Astrocyte of the cerebellum (primary cell): ENCODE results near the gene TMEM129.
A peak's percentile ranks its signal among the peaks of the same experiment; 100 is the strongest.

ENCODE experiments used
- DNase-seq: peaks from one replicate; pipeline ENCODE4 v3.0.0-alpha.2; 2011; ENCODE audit warnings: low read depth
- H3K4me3 ChIP-seq: 2 replicates; pipeline ENCODE4 v1.5.1; 2011; ENCODE audit warnings: mild to moderate bottlenecking, low read depth, low read length, moderate library complexity
- CTCF ChIP-seq: IDR thresholded peaks from 2 replicates; pipeline ENCODE4 v1.5.1; 2012; ENCODE audit warnings: low read length, low read depth, moderate library complexity, mild to moderate bottlenecking; ENCODE audit errors: missing control alignments
- in situ Hi-C: cut with HindIII; loops from 2 replicates; pipeline ENCODE4 v1.10.0; 2017; ENCODE audit warnings: low sequenced_read_pairs

The TMEM129 gene

GRCh38 chr4:1717129-1718094 lies 3.7 kb downstream of the TMEM129 start:
- H3K4me3 ChIP-seq: no peak overlapping the region
- TF ChIP-seq CTCF: no peak
- DNase-seq: no peak
- in situ Hi-C loops: no loop called here

DNA sequence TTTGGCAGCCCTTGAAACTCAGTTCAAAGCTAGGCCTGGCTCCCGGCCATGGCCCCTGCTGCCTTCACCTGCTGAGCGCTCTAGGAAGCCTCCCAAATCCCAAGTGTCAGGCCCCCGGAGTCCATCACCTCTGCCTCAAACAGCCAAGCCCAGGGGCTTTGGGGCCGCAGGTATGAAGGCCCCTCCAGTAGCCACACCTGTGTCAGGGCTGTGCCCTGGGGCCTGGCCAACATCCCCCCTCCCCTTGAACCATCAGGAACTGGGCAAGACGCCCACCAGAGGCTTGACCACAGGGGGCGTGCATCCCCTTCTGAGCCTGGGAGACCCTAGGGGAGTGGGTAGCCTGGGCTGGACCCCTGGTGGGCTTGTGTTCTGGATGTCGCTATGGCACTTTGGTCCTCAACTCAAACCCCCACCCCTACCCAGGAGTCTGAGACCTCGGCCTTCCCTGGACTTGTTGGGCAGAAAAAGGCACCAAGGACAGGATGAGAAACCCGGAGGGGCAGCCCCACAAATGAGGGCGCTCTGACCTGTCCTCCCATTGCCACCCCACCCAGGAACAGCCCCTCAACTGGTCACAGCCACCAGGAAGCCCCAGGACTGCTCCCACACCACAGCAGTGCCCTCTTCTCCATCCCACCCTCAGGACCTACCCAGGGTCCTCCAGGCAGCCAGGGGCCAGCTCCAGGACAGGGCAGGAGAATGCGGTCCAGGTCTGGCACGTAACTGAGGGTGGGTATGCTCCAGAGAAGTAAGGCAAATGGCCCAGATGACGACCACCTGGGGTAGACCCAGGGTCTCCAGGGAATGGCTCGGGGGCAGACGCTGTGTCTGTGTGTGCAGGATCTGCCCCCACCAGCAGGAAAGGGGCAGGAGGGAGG lies 4.8 kb downstream of the TMEM129 start:
- DNase-seq: no peak
- no peak overlapping the region for H3K4me3 ChIP-seq
- no peak for TF ChIP-seq CTCF
- in situ Hi-C loops: no loop called here

GRCh38 chr4:1715002-1715758 lies 5.9 kb downstream of the TMEM129 start:
- no peak for TF ChIP-seq CTCF
- DNase-seq: no peak
- no peak overlapping the region for H3K4me3 ChIP-seq
- in situ Hi-C loops: no loop called here

GRCh38 chr4:1714303-1715001 lies 6.7 kb downstream of the TMEM129 start:
- H3K4me3 ChIP-seq: no peak overlapping the region
- no peak for TF ChIP-seq CTCF
- in situ Hi-C loops: no loop called here
- DNase-seq: no peak

DNA sequence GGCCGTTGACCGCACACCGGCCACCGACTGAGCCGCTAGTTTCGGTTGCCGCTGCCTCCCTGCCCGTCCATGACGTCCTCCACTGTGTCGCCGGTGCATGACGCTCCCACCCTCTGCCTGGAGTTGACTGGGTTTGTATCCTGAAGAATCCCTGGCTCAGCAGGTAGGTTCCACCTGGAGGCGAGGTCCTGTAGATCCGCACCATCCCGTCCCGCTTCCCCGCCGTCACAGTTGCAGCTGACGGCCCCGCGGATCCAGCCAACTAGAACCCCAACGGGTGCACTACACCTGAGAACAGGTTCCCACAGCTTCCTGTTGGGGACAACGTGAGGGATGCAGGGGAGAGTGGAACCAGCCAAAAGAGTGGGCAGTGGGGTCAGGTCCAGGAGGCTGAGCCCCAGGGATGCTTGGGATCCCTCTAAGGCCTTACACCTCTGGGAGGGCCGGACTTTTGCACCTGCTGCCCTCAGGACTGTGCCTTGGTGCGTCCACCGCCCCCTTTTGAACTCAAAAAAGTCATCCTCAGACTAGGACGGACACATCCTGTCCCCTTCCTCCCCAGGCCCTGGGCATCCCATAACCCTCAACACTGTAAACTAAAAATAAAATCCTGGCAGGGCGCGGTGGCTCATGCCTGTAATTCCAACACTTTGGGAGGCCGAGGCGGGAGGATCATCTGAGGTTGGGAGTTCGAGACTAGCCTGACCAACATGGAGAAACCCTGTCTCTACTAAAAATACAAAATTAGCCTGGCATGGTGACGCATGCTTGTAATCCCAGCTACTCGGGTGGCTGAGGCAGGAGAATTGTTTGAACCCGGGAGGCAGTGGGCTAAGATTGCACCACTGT lies 7.9 kb downstream of the TMEM129 start:
- peak overlapping the region; percentile 72 for H3K4me3 ChIP-seq

More for the DNA sequence above, 7.9 kb downstream of the TMEM129 start:
- DNase-seq: no peak
- TF ChIP-seq CTCF: no peak
- in situ Hi-C loops: no loop called here
